Nephron progenitor cell (in vitro differentiated cells): Measurements from ENCODE around the gene LIN37.
A peak's percentile ranks its signal among the peaks of the same experiment; 100 is the strongest.

Experiments used
- DNase-seq: peaks from one replicate; pipeline ENCODE4 v3.0.0; 2021
- H3K27ac Mint-ChIP-seq: 2 replicates; pipeline ENCODE4 v1.8.0; 2021; ENCODE audit warnings: mild to moderate bottlenecking, moderate library complexity, mixed read lengths
- H3K27me3 Mint-ChIP-seq: 2 replicates; pipeline ENCODE4 v1.8.0; 2021; ENCODE audit warnings: mild to moderate bottlenecking, low read depth, mixed read lengths; ENCODE audit not compliant: poor library complexity
- H3K36me3 Mint-ChIP-seq: 2 replicates; pipeline ENCODE4 v1.8.0; 2021; ENCODE audit warnings: low read depth, mixed read lengths
- H3K4me1 Mint-ChIP-seq: 2 replicates; pipeline ENCODE4 v1.8.0; 2021; ENCODE audit warnings: mixed read lengths
- H3K4me3 Mint-ChIP-seq: 2 replicates; pipeline ENCODE4 v1.8.0; 2021; ENCODE audit warnings: mild to moderate bottlenecking, moderate library complexity, mixed read lengths
- H3K9me3 Mint-ChIP-seq: 2 replicates; pipeline ENCODE4 v1.8.0; 2021; ENCODE audit warnings: mild to moderate bottlenecking, moderate library complexity, mixed read lengths
- CTCF ChIP-seq: fragments of 200-600 bp; sonication (generic); IDR thresholded peaks from 2 replicates; pipeline ENCODE4 v1.5.0; 2021; ENCODE audit warnings: antibody characterized with exemption

The LIN37 gene

GRCh38 chr19:35714601-35715354 is 33.6 kb upstream of the LIN37 start:
- H3K27ac Mint-ChIP-seq = no peak overlapping the region
- H3K4me3 Mint-ChIP-seq = peak overlapping the region; percentile 74
- peaks cover 42% of the 10 kb centered on the region for H3K27me3 Mint-ChIP-seq
- no peak for DNase-seq
- H3K36me3 Mint-ChIP-seq = no peaks in the 10 kb centered on the region
- no peaks in the 10 kb centered on the region for H3K9me3 Mint-ChIP-seq
- peaks cover 31% of the 10 kb centered on the region for H3K4me1 Mint-ChIP-seq
- no peak for TF ChIP-seq CTCF

GRCh38 chr19:35715355-35715809 is 33.0 kb upstream of the LIN37 start:
- Mint-ChIP-seq H3K27ac (no peak overlapping the region), H3K36me3 (peaks cover 4% of the 10 kb centered on the region), H3K9me3 (no peaks in the 10 kb centered on the region), H3K27me3 (peaks cover 42% of the 10 kb centered on the region), H3K4me3 (no peak overlapping the region), H3K4me1 (peaks cover 35% of the 10 kb centered on the region)
- no peak for TF ChIP-seq CTCF
- no peak for DNase-seq

GRCh38 chr19:35715981-35716800 is 32.2 kb upstream of the LIN37 start:
- H3K36me3 Mint-ChIP-seq = peaks cover 5% of the 10 kb centered on the region
- no peak for TF ChIP-seq CTCF
- H3K27me3 Mint-ChIP-seq = peaks cover 38% of the 10 kb centered on the region
- H3K27ac Mint-ChIP-seq = peak overlapping the region; percentile 90
- peaks cover 35% of the 10 kb centered on the region for H3K4me1 Mint-ChIP-seq
- peak; percentile 73 for DNase-seq
- no peaks in the 10 kb centered on the region for H3K9me3 Mint-ChIP-seq
- peak overlapping the region; percentile 91 for H3K4me3 Mint-ChIP-seq

- H3K27me3 Mint-ChIP-seq = peaks cover 35% of the 10 kb centered on the region
- peak; percentile 91 for DNase-seq
- peaks cover 35% of the 10 kb centered on the region for H3K4me1 Mint-ChIP-seq
- peaks cover 5% of the 10 kb centered on the region for H3K36me3 Mint-ChIP-seq
- peak overlapping the region; percentile 91 for H3K4me3 Mint-ChIP-seq
- H3K27ac Mint-ChIP-seq = peak overlapping the region; percentile 90
- no peaks in the 10 kb centered on the region for H3K9me3 Mint-ChIP-seq
- TF ChIP-seq CTCF = peak; percentile 87
Observed at GRCh38 chr19:35716801-35717664, 31.3 kb upstream of the LIN37 start.

GRCh38 chr19:35717665-35718344 is 30.6 kb upstream of the LIN37 start, which contains the start of gene KMT2B:
Gene KMT2B (plus strand): TSS chr19:35718003. CDS start chr19:35718019, 16 bp downstream.
- H3K4me1 Mint-ChIP-seq = peaks cover 35% of the 10 kb centered on the region
- no peak for TF ChIP-seq CTCF
- H3K27me3 Mint-ChIP-seq = peaks cover 29% of the 10 kb centered on the region
- peaks cover 5% of the 10 kb centered on the region for H3K36me3 Mint-ChIP-seq
- DNase-seq = peak; percentile 95
- H3K4me3 Mint-ChIP-seq = peak within 1 kb of the TSS; percentile 93
- no peaks in the 10 kb centered on the region for H3K9me3 Mint-ChIP-seq
- H3K27ac Mint-ChIP-seq = peak within 1 kb of the TSS; percentile 90
